ENCODE measurements around the gene RTL5.
"Not testable (repeated sequence)": the region's sequence is repeated elsewhere in the genome, so short reads cannot be mapped to it uniquely, and the experiment has no call there.

The RTL5 gene

GRCh38 chrX:72131317-72132294 is at the start of gene RTL5:
RTL5 (minus strand) TSS chrX:72131915.
- TF ChIP-seq POLR2A (IDR thresholded peaks at IDR 0.05; ENCODE audit: low read depth, low read length) = no peak
- no peak for FAIRE-seq
- peak; percentile 48 for DNase-seq (ENCODE audit: insufficient read length, low spot score)

GRCh38 chrX:72180539-72180938 is 48.8 kb upstream of the RTL5 start:
- FAIRE-seq (no peak), DNase-seq (ENCODE audit: insufficient read length, low spot score) (no peak)
- no peak for TF ChIP-seq POLR2A (IDR thresholded peaks at IDR 0.05; ENCODE audit: low read depth, low read length)

GRCh38 chrX:72176981-72177380 is 45.3 kb upstream of the RTL5 start:
- DNase-seq (ENCODE audit: insufficient read length, low spot score) (no peak), FAIRE-seq (no peak)
- TF ChIP-seq POLR2A (IDR thresholded peaks at IDR 0.05; ENCODE audit: low read depth, low read length) = no peak

GRCh38 chrX:72176289-72176688 is 44.6 kb upstream of the RTL5 start:
- DNase-seq (ENCODE audit: insufficient read length, low spot score); FAIRE-seq: not testable (repeated sequence)

GRCh38 chrX:72169008-72169728 is 37.5 kb upstream of the RTL5 start:
- TF ChIP-seq POLR2A (IDR thresholded peaks at IDR 0.05; ENCODE audit: low read depth, low read length) = no peak
- DNase-seq (ENCODE audit: insufficient read length, low spot score) (no peak), FAIRE-seq (peak; percentile 64)

GRCh38 chrX:72165551-72165950 is 33.8 kb upstream of the RTL5 start:
- no peak for TF ChIP-seq POLR2A (IDR thresholded peaks at IDR 0.05; ENCODE audit: low read depth, low read length)
- DNase-seq (ENCODE audit: insufficient read length, low spot score) (no peak), FAIRE-seq (no peak)

- FAIRE-seq (no peak), DNase-seq (ENCODE audit: insufficient read length, low spot score) (no peak)
- no peak for TF ChIP-seq POLR2A (IDR thresholded peaks at IDR 0.05; ENCODE audit: low read depth, low read length)
Measured at GRCh38 chrX:72159769-72160168, 28.1 kb upstream of the RTL5 start.

GRCh38 chrX:72158773-72159172 is 27.1 kb upstream of the RTL5 start:
- TF ChIP-seq POLR2A (IDR thresholded peaks at IDR 0.05; ENCODE audit: low read depth, low read length) = no peak
- FAIRE-seq (no peak), DNase-seq (ENCODE audit: insufficient read length, low spot score) (no peak)

GRCh38 chrX:72146527-72146926 is 14.8 kb upstream of the RTL5 start:
- no peak for TF ChIP-seq POLR2A (IDR thresholded peaks at IDR 0.05; ENCODE audit: low read depth, low read length)
- DNase-seq (ENCODE audit: insufficient read length, low spot score) (no peak), FAIRE-seq (no peak)

GRCh38 chrX:72145181-72145580 is 13.5 kb upstream of the RTL5 start:
- no peak for FAIRE-seq

GRCh38 chrX:72143609-72143907 is 11.8 kb upstream of the RTL5 start:
- TF ChIP-seq POLR2A (IDR thresholded peaks at IDR 0.05; ENCODE audit: low read depth, low read length) = no peak
- FAIRE-seq = no peak
- DNase-seq (ENCODE audit: insufficient read length, low spot score) = no peak

More at GRCh38 chrX:72145181-72145580, 13.5 kb upstream of the RTL5 start:
- no peak for TF ChIP-seq POLR2A (IDR thresholded peaks at IDR 0.05; ENCODE audit: low read depth, low read length)
- no peak for DNase-seq (ENCODE audit: insufficient read length, low spot score)

GRCh38 chrX:72142794-72143608 is 11.3 kb upstream of the RTL5 start:
- DNase-seq (ENCODE audit: insufficient read length, low spot score) = no peak
- FAIRE-seq = no peak
- TF ChIP-seq POLR2A (IDR thresholded peaks at IDR 0.05; ENCODE audit: low read depth, low read length) = no peak

- no peak for DNase-seq (ENCODE audit: insufficient read length, low spot score)
- FAIRE-seq = no peak
- TF ChIP-seq POLR2A (IDR thresholded peaks at IDR 0.05; ENCODE audit: low read depth, low read length) = no peak
Measured at GRCh38 chrX:72142094-72142793, 10.5 kb upstream of the RTL5 start.

All from H54 (cell line).